PC-3 (cell line): Measurements from ENCODE around the gene KCNK5. TPM values are rescaled to one million over a fixed set of nuclear protein-coding genes. Genes with fewer than 3 reads are reported as not detected.

Source experiments
- ATAC-seq: fragments of 200-7000 bp; cut with Tn5 transposase; 2 replicates; pipeline ENCODE4 v1.9.1; 2020; ENCODE audit warnings: mild to moderate bottlenecking, moderate library complexity
- BruUV-seq: library from RNA; stranded (reverse); fragments of 400-500 nt; replicated peaks from 2 replicates; lab custom pipeline; 2021; lab: Mats Ljungman, UMichigan
- CTCF ChIA-PET: fragments of 300-600 bp; sonication (Branson Sonifier 250); formaldehyde crosslinking; loops from one replicate; lab custom pipeline; 2022; ENCODE audit warnings: antibody characterized with exemption; lab: Charles Lee
- POLR2A ChIA-PET: fragments of 300-600 bp; sonication (Branson Sonifier 250); formaldehyde crosslinking; loops from one replicate; lab custom pipeline; 2022; ENCODE audit warnings: antibody characterized with exemption; ENCODE audit not compliant: unreplicated experiment; lab: Charles Lee
- DNase-seq: peaks from one replicate; pipeline ENCODE4 v3.0.0-alpha.2; 2015
- H2AFZ ChIP-seq: fragments of 300-600 bp; sonication (generic); 2 replicates; pipeline ENCODE4 v1.6.0; 2016; ENCODE audit warnings: antibody characterized with exemption, low read length
- H3F3A ChIP-seq: fragments of 300-600 bp; sonication (generic); one replicate; pipeline ENCODE4 v1.6.0; 2017; ENCODE audit warnings: antibody characterized with exemption, low read length, control low read depth, mild to moderate bottlenecking; ENCODE audit not compliant: unreplicated experiment
- H3K27ac ChIP-seq: fragments of 300-600 bp; sonication (generic); 2 replicates; pipeline ENCODE4 v1.5.1; 2016; ENCODE audit warnings: mild to moderate bottlenecking, low read length
- H3K27me3 ChIP-seq: fragments of 300-600 bp; sonication (generic); 2 replicates; pipeline ENCODE4 v1.6.1; 2016; ENCODE audit warnings: low read length, mixed read lengths
- H3K36me3 ChIP-seq: fragments of 300-600 bp; sonication (generic); 2 replicates; pipeline ENCODE4 v1.6.1; 2016; ENCODE audit warnings: low read depth, mixed run types, low read length, mixed read lengths
- H3K4me1 ChIP-seq: fragments of 300-600 bp; sonication (generic); 2 replicates; pipeline ENCODE4 v1.5.1; 2016; ENCODE audit warnings: low read length; ENCODE audit not compliant: insufficient read depth
- H3K4me2 ChIP-seq: fragments of 300-600 bp; sonication (generic); 2 replicates; pipeline ENCODE4 v1.6.0; 2016; ENCODE audit warnings: low read length
- H3K4me3 ChIP-seq: fragments of 300-600 bp; sonication (generic); 2 replicates; pipeline ENCODE4 v1.5.1; 2016; ENCODE audit warnings: mild to moderate bottlenecking, low read length, mixed read lengths
- H3K79me2 ChIP-seq: fragments of 300-600 bp; sonication (generic); 2 replicates; pipeline ENCODE4 v1.6.1; 2017; ENCODE audit warnings: low read length, mixed read lengths
- H3K9ac ChIP-seq: fragments of 300-600 bp; sonication (generic); 2 replicates; pipeline ENCODE4 v1.6.0; 2016; ENCODE audit warnings: mild to moderate bottlenecking, low read length
- H3K9me2 ChIP-seq: fragments of 300-600 bp; sonication (generic); replicated peaks from 2 replicates; pipeline ENCODE4 v1.6.1; 2016; ENCODE audit warnings: mixed run types, low read length, mixed read lengths
- H3K9me3 ChIP-seq: fragments of 300-600 bp; sonication (generic); 2 replicates; pipeline ENCODE4 v1.6.1; 2016; ENCODE audit warnings: low read length, mixed read lengths
- H4K20me1 ChIP-seq: fragments of 300-600 bp; sonication (generic); 2 replicates; pipeline ENCODE4 v1.6.1; 2016; ENCODE audit warnings: low read length, mixed read lengths
- EZH2 ChIP-seq: fragments of 300-600 bp; sonication (generic); IDR thresholded peaks from one replicate; pipeline ENCODE4 v1.6.1; 2017; ENCODE audit warnings: antibody characterized with exemption, mild to moderate bottlenecking, low read length; ENCODE audit not compliant: unreplicated experiment
- EZH2phosphoT487 ChIP-seq: fragments of 300-600 bp; sonication (generic); IDR thresholded peaks from 2 replicates; pipeline ENCODE4 v1.6.1; 2018; ENCODE audit warnings: mild to moderate bottlenecking, antibody characterized with exemption, low read length, borderline replicate concordance
- intact Hi-C: fragments of 100-400 bp; cut with micrococcal nuclease; formaldehyde crosslinking; loops from 2 replicates; pipeline ENCODE4 v1.9.0; 2023
- total RNA-seq: library from RNA; depleted of rRNA; stranded (reverse); fragments of >200 nt; gene quantifications from 2 replicates; pipeline ENCODE4 v1.2.3, GENCODE V29; 2014
- TF ChIP-seq, protein P1 (sequence below): fragments of 300-600 bp; sonication (generic); conservative IDR thresholded peaks from 2 replicates; pipeline ENCODE4 v1.5.1; 2017; ENCODE audit warnings: antibody characterized with exemption, low read depth, mild to moderate bottlenecking, low read length

KCNK5 gene
- total RNA-seq, 1 experiment from 2014 or later, result 3.5 TPM

DNA sequence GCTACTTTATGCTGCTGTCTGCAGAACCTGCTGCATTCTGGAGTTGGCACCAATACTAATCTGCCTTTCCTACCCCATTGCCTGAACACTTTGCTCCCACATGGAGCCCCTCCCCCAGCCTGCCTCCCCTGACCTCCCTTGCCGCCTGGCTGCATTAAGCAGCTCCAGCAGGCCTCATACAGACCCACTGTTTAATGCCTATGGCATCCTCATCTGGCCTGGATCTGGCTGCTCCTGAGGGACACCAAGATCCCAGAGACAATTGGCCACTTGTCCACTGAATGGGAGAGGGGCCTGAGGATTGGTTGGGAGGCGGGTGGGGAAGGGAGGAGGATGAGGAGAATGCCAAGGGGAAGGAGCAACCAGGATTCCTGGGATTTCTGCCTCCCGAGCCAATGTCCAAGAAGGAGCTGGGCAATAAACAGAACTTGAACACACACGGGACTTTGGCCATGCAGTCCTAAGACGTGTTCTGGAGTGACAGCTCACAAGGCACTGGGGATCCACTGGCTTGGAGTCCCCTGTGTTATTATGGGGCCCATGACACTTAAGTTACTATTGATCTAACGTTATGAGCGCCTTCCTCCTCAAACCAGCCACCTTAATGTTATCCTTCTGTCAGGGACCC is 10.4 kb upstream of the KCNK5 start:
- H3K9me2 ChIP-seq, result no peaks in the 10 kb centered on the region
- TF ChIP-seq EZH2 (no peak), EZH2phosphoT487 (no peak)
- TF ChIP-seq, protein P1, sequence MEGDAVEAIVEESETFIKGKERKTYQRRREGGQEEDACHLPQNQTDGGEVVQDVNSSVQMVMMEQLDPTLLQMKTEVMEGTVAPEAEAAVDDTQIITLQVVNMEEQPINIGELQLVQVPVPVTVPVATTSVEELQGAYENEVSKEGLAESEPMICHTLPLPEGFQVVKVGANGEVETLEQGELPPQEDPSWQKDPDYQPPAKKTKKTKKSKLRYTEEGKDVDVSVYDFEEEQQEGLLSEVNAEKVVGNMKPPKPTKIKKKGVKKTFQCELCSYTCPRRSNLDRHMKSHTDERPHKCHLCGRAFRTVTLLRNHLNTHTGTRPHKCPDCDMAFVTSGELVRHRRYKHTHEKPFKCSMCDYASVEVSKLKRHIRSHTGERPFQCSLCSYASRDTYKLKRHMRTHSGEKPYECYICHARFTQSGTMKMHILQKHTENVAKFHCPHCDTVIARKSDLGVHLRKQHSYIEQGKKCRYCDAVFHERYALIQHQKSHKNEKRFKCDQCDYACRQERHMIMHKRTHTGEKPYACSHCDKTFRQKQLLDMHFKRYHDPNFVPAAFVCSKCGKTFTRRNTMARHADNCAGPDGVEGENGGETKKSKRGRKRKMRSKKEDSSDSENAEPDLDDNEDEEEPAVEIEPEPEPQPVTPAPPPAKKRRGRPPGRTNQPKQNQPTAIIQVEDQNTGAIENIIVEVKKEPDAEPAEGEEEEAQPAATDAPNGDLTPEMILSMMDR, result no peak
- ChIA-PET POLR2A (no interaction called here), CTCF (interaction anchor here (0.7 kb wide), 1 partner anchor 15 kb away, joined by 5 read pairs; no protein-coding TSS in a partner anchor)
- no peaks in the 10 kb centered on the region for H3K36me3 ChIP-seq
- no peaks in the 10 kb centered on the region for H3K4me1 ChIP-seq
- no peak overlapping the region for H3K27ac ChIP-seq
- no peaks in the 10 kb centered on the region for H3K9me3 ChIP-seq
- ATAC-seq (no peak), DNase-seq (no peak)
- peaks cover 29% of the 10 kb centered on the region for H3K27me3 ChIP-seq
- H2AFZ ChIP-seq, result no peak overlapping the region
- intact Hi-C loops, result no loop called here
- no peaks in the 10 kb centered on the region for H3K79me2 ChIP-seq
- H3K4me3 ChIP-seq, result no peak overlapping the region
- H3F3A ChIP-seq, result no peaks in the 10 kb centered on the region
- BruUV-seq, result no TSS peak
- no peaks in the 10 kb centered on the region for H4K20me1 ChIP-seq
- H3K9ac ChIP-seq, result no peak overlapping the region
- H3K4me2 ChIP-seq, result no peak overlapping the region

DNA sequence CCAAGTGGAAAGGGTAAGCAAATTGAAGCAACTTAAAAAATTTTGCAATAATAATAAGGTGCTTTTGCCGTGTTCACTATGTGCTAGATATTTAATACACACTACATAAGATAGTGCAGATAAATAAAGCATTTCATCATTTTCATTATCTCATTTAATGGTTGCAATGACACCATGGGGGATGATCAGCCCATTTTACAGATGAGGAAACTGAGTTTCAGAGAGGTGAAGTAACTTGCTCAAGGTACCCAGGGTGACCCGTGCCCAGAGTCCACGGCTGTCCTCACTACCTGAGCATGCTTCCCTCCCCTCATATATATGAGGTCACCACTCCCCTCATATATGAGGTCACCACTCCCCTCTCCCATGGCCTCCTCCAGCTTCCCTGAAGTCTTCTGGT is 7.5 kb upstream of the KCNK5 start:
- BruUV-seq, result no TSS peak
- ATAC-seq (no peak), DNase-seq (no peak)
- intact Hi-C loops, result no loop called here
- no peaks in the 10 kb centered on the region for H3K79me2 ChIP-seq
- ChIA-PET CTCF (no interaction called here), POLR2A (no interaction called here)
- no peaks in the 10 kb centered on the region for H4K20me1 ChIP-seq
- no peaks in the 10 kb centered on the region for H3F3A ChIP-seq
- H3K9me3 ChIP-seq, result no peaks in the 10 kb centered on the region
- H3K27me3 ChIP-seq, result peaks cover 24% of the 10 kb centered on the region
- H3K4me3 ChIP-seq, result no peak overlapping the region
- no peaks in the 10 kb centered on the region for H3K36me3 ChIP-seq
- TF ChIP-seq EZH2 (no peak), EZH2phosphoT487 (no peak)
- TF ChIP-seq, protein P1, result no peak
- no peak overlapping the region for H2AFZ ChIP-seq
- no peak overlapping the region for H3K9ac ChIP-seq
- no peaks in the 10 kb centered on the region for H3K9me2 ChIP-seq
- H3K27ac ChIP-seq, result no peak overlapping the region
- no peaks in the 10 kb centered on the region for H3K4me1 ChIP-seq
- no peak overlapping the region for H3K4me2 ChIP-seq

DNA sequence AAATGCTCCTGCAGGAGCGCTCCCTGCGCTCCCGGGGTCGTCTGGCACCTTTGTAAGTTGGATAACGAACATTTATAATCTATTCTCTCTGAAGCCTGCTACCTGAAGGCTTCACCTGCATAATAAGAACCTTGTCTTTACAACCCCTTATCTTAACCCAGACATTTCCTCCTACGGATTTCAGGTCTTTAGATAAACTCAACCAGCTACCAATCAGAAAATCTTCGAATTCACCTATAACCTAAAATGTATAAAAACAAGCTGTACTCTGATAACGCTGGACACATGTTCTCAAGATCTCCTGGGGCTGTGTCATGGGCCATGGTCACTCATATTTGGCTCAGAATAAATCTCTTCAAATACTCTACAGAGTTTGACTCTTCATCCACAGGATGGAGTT is 4.1 kb upstream of the KCNK5 start:
- TF ChIP-seq, protein P1, result no peak
- no peak for TF ChIP-seq EZH2phosphoT487
- no peak overlapping the region for H3K4me2 ChIP-seq
- no peaks in the 10 kb centered on the region for H3K9me3 ChIP-seq
- BruUV-seq, result no TSS peak
- H3K36me3 ChIP-seq, result no peaks in the 10 kb centered on the region
- no peaks in the 10 kb centered on the region for H3K9me2 ChIP-seq
- ChIA-PET POLR2A (no interaction called here), CTCF (no interaction called here)
- no peaks in the 10 kb centered on the region for H4K20me1 ChIP-seq
- no peak overlapping the region for H3K27ac ChIP-seq
- H3K27me3 ChIP-seq, result peaks cover 41% of the 10 kb centered on the region
- no peaks in the 10 kb centered on the region for H3K79me2 ChIP-seq
- intact Hi-C loops, result no loop called here
- no peaks in the 10 kb centered on the region for H3K4me1 ChIP-seq
- DNase-seq (no peak), ATAC-seq (no peak)
- H3K4me3 ChIP-seq, result no peak overlapping the region
- H3F3A ChIP-seq, result no peaks in the 10 kb centered on the region
- H2AFZ ChIP-seq, result no peak overlapping the region
- H3K9ac ChIP-seq, result no peak overlapping the region
